NOMO-1 treated with dmso at 0.1 percent for 144 hours (cell line): ENCODE data around the gene CT55.
"Not testable (repeated sequence)": the region's sequence is repeated elsewhere in the genome, so short reads cannot be mapped to it uniquely, and the experiment has no call there.

Experiments
- DNase-seq: peaks from one replicate; lab custom pipeline; 2025; ENCODE audit not compliant: unreplicated experiment; lab: John Stamatoyannopoulos, UW

The CT55 gene

GRCh38 chrX:135170877-135171519 is at the start of gene CT55:
Gene CT55 (minus strand): TSS chrX:135171398. CDS start chrX:135171171, 227 bp downstream.
- no peak for DNase-seq

GRCh38 chrX:135213200-135213844 is 42.1 kb upstream of the CT55 start:
- no peak for DNase-seq

GRCh38 chrX:135206427-135206826 is 35.2 kb upstream of the CT55 start:
- not testable (repeated sequence) for DNase-seq

- no peak for DNase-seq
Measured at GRCh38 chrX:135200297-135200696, 29.1 kb upstream of the CT55 start.

GRCh38 chrX:135194684-135195083 is 23.5 kb upstream of the CT55 start:
- DNase-seq: no peak

- DNase-seq: no peak
Measured at GRCh38 chrX:135193740-135194139, 22.5 kb upstream of the CT55 start.

GRCh38 chrX:135191838-135192237 is 20.6 kb upstream of the CT55 start:
- DNase-seq: no peak

- DNase-seq: no peak
Measured at GRCh38 chrX:135185795-135186443, 14.7 kb upstream of the CT55 start.

GRCh38 chrX:135178636-135179035 is 7.4 kb upstream of the CT55 start:
- no peak for DNase-seq

GRCh38 chrX:135170468-135170867 is 730 bp downstream of the CT55 start:
- no peak for DNase-seq

- DNase-seq: not testable (repeated sequence)
Measured at GRCh38 chrX:135169534-135169933, 1.7 kb downstream of the CT55 start.

- DNase-seq: no peak
Measured at GRCh38 chrX:135168486-135168885, 2.7 kb downstream of the CT55 start.

- DNase-seq: not testable (repeated sequence)
Measured at GRCh38 chrX:135154688-135155087, 16.5 kb downstream of the CT55 start.

GRCh38 chrX:135126145-135126544 is 45.1 kb downstream of the CT55 start:
- DNase-seq: not testable (repeated sequence)

- not testable (repeated sequence) for DNase-seq
Measured at GRCh38 chrX:135120056-135120576, 51.1 kb downstream of the CT55 start, which contains the start of gene ETDB. Gene ETDB (minus strand): TSS chrX:135120526. CDS start chrX:135119261, 1,265 bp downstream.

GRCh38 chrX:135116064-135116463 is 55.1 kb downstream of the CT55 start:
- DNase-seq: not testable (repeated sequence)

- peak; percentile 7 for DNase-seq
Measured at GRCh38 chrX:135114392-135114791, 56.8 kb downstream of the CT55 start.

GRCh38 chrX:135112743-135113142 is 58.5 kb downstream of the CT55 start:
- DNase-seq: no peak

- no peak for DNase-seq
Measured at GRCh38 chrX:135112096-135112729, 59.0 kb downstream of the CT55 start.

GRCh38 chrX:135109554-135109953 is 61.6 kb downstream of the CT55 start:
- DNase-seq: no peak
